Common myeloid progenitor, CD34-positive (primary cell): ENCODE data around the gene PLA2G4D.

Source experiments
- CTCF ChIA-PET: fragments of 350-600 bp; sonication (Branson Sonifier 250); formaldehyde crosslinking; loops from one replicate; lab custom pipeline; 2021; ENCODE audit warnings: antibody characterized with exemption; lab: Charles Lee
- POLR2A ChIA-PET: fragments of 350-600 bp; sonication (Branson Sonifier 250); formaldehyde crosslinking; loops from one replicate; lab custom pipeline; 2021; ENCODE audit warnings: antibody characterized with exemption; lab: Charles Lee
- DNase-seq, 3 donors: peaks; one replicate each; pipeline versions ENCODE4 v3.0.0 to v3.0.0-alpha.2; 2013
- H3K27ac ChIP-seq, 2 experiments: 1 replicate in 1 of 2; 2 replicates in 1 of 2; pipeline ENCODE4 v1.7.0; 2013; ENCODE audit warnings: inconsistent platforms in 2 of 2, low read length in 2 of 2, mild to moderate bottlenecking in 2 of 2, low read depth in 1 of 2, moderate library complexity in 1 of 2; ENCODE audit not compliant: severe bottlenecking in 2 of 2, insufficient read depth in 1 of 2, poor library complexity in 1 of 2
- H3K27me3 ChIP-seq, 5 experiments: replicated peaks in 2 of 5; 1 replicate in 3 of 5; 2 replicates in 2 of 5; pipeline versions ENCODE4 v1.6.1 to v1.7.0; 2013; ENCODE audit warnings: low read length in 4 of 5, mild to moderate bottlenecking in 2 of 5, moderate library complexity in 2 of 5, inconsistent platforms in 1 of 5; ENCODE audit not compliant: insufficient read depth in 5 of 5, control insufficient read depth in 4 of 5
- H3K36me3 ChIP-seq, 4 experiments: 1 replicate in 2 of 4; 2 replicates in 2 of 4; pipeline versions ENCODE4 v1.6.1 to v1.7.0; 2013; ENCODE audit warnings: low read length in 3 of 4, control low read depth in 1 of 4, mild to moderate bottlenecking in 1 of 4; ENCODE audit not compliant: control insufficient read depth in 4 of 4, insufficient read depth in 4 of 4
- H3K4me1 ChIP-seq, 4 experiments: 1 replicate in 3 of 4; 2 replicates in 1 of 4; pipeline versions ENCODE4 v1.6.1 to v1.7.1; 2013; ENCODE audit warnings: low read length in 3 of 4, mild to moderate bottlenecking in 3 of 4, control low read depth in 1 of 4, inconsistent platforms in 1 of 4, moderate library complexity in 1 of 4; ENCODE audit not compliant: control insufficient read depth in 4 of 4, insufficient read depth in 4 of 4; ENCODE audit errors: control extremely low read depth in 1 of 4
- H3K4me3 ChIP-seq, 7 experiments: 1 replicate in 4 of 7; 2 replicates in 3 of 7; pipeline versions ENCODE4 v1.5.1 to v1.7.0; 2013; ENCODE audit warnings: mild to moderate bottlenecking in 7 of 7, low read length in 6 of 7, moderate library complexity in 6 of 7, inconsistent platforms in 2 of 7, low read depth in 2 of 7, control low read depth in 1 of 7; ENCODE audit not compliant: insufficient read depth in 4 of 7, control insufficient read depth in 1 of 7; ENCODE audit errors: extremely low read depth in 1 of 7
- H3K9me3 ChIP-seq, 5 experiments: 1 replicate in 4 of 5; 2 replicates in 1 of 5; pipeline versions ENCODE4 v1.6.1 to v1.7.1; 2013; ENCODE audit warnings: low read length in 4 of 5, mild to moderate bottlenecking in 2 of 5, inconsistent platforms in 1 of 5, low read depth in 1 of 5, moderate library complexity in 1 of 5; ENCODE audit not compliant: control insufficient read depth in 4 of 5, insufficient read depth in 2 of 5; ENCODE audit errors: control extremely low read depth in 1 of 5
- WGBS: methylation state at CpG from one replicate; pipeline ENCODE4 v1.1.5; 2013; ENCODE audit not compliant: insufficient coverage; 5-methylcytosine and 5-hydroxymethylcytosine counted together

Gene PLA2G4D

DNA sequence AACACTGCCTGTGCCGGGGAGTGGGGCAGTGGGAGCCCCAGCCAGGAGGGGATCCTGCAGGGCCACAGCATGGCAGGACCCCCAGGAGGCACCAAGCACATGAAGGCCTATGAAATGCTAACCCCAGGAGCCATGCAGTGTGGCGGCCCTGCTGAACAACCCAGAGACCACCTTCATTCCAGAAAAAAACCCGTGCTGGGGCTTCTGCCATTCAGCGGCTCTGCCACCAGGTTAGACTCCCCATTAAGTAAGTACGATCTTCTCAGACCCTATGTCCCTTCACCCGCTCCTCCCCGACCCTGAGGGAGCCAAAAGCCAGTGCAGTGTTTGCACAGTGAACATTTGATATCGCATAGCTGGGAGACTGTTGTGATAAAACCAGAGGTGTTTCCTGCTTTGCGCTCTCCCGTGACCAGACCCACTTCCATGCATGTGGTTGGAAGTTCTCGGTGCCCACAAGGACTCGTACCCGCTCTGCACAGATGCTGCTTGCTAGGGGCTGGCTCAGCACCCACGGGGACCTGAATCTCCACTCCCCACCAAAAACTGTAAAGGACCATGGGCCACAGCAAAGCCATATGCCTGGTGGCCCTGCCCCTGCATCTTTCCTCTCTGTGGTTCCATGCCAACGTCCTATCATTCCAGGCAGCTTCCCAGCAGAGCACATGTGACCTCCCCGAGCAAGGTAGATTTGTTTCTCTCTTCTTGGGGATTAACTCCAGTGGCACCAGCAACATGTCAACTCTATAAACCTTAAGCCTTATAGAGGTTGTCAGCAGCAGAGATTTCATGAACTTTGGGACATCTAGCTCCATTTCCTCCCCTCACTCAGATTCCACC, 5.3 kb downstream of the PLA2G4D start:
- ChIA-PET POLR2A (no interaction called here), CTCF (interaction anchor here (1.5 to 14.2 kb wide), 2 partner anchors 16 to 21 kb away, joined by 5 to 190 read pairs; no protein-coding TSS in a partner anchor)
- no peak overlapping the region for H3K27ac ChIP-seq
- no peaks in the 10 kb centered on the region for H3K36me3 ChIP-seq
- WGBS = 26% methylated on average over 15 of the region's 16 CpGs
- H3K27me3 ChIP-seq = peaks cover 0 to 2% (median 0%) of the 10 kb centered on the region in 5 experiments
- no peaks in the 10 kb centered on the region for H3K9me3 ChIP-seq
- DNase-seq = peak in 2 of 3 donors; percentile 42 to 55
- H3K4me3 ChIP-seq = no peak overlapping the region
- peaks cover 0 to 17% (median 9%) of the 10 kb centered on the region in 4 experiments for H3K4me1 ChIP-seq

GRCh38 chr15:42087926-42088800, 6.2 kb downstream of the PLA2G4D start:
- Histone ChIP-seq H3K4me3 (no peak overlapping the region), H3K9me3 (no peaks in the 10 kb centered on the region), H3K27ac (no peak overlapping the region), H3K36me3 (no peaks in the 10 kb centered on the region), H3K27me3 (peaks cover 0 to 2% (median 0%) of the 10 kb centered on the region in 5 experiments), H3K4me1 (peaks cover 0 to 17% (median 9%) of the 10 kb centered on the region in 4 experiments)
- CTCF ChIA-PET = interaction anchor here (14.2 kb wide), 1 partner anchor 20 kb away, joined by 190 read pairs; no protein-coding TSS in a partner anchor
- no peak for DNase-seq
- POLR2A ChIA-PET = no interaction called here
- WGBS = 91% methylated on average over 11 of the region's 11 CpGs

DNA sequence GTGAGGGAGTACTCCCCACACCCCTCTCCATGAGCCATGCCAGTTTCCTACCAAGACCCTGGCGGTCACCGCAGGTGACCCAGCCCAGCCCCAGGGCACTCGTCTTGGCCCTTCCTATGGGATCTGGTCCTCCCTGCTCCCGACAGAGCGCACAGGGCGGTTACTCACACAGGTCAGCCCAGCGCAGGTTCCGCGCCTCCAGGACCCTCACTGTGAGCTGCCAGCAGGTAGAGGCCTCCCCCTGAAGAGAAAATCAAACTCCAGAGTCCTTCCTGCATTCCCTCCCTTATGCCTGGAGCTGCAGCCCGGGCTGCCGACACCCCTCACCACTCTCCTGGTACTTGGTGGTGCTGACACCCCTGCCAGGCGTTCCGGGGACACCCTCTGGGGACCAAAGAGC, 6.9 kb downstream of the PLA2G4D start:
- Histone ChIP-seq H3K4me1 (peaks cover 0 to 17% (median 9%) of the 10 kb centered on the region in 4 experiments), H3K27ac (no peak overlapping the region), H3K4me3 (no peak overlapping the region), H3K9me3 (no peaks in the 10 kb centered on the region), H3K27me3 (peaks cover 0 to 2% (median 0%) of the 10 kb centered on the region in 5 experiments), H3K36me3 (no peaks in the 10 kb centered on the region)
- whole genome bisulfite sequencing = 98% methylated on average over 13 of the region's 13 CpGs
- CTCF ChIA-PET = interaction anchor here (14.2 kb wide), 1 partner anchor 19 kb away, joined by 190 read pairs; no protein-coding TSS in a partner anchor
- POLR2A ChIA-PET = no interaction called here
- DNase-seq = no peak

- H3K9me3 ChIP-seq = no peaks in the 10 kb centered on the region
- H3K4me3 ChIP-seq = no peak overlapping the region
- H3K36me3 ChIP-seq = no peaks in the 10 kb centered on the region
- no peak overlapping the region for H3K27ac ChIP-seq
- ChIA-PET CTCF (interaction anchor here (0.7 to 14.2 kb wide), 7 partner anchors 17 to 52 kb away, joined by 3 to 190 read pairs (median 3); no protein-coding TSS in a partner anchor), POLR2A (no interaction called here)
- 95% methylated on average over 3 of the region's 3 CpGs for WGBS
- H3K4me1 ChIP-seq = peaks cover 0 to 17% (median 9%) of the 10 kb centered on the region in 4 experiments
- DNase-seq = no peak
- H3K27me3 ChIP-seq = peaks cover 0 to 2% (median 0%) of the 10 kb centered on the region in 5 experiments
Measured at GRCh38 chr15:42085721-42086120, 8.6 kb downstream of the PLA2G4D start.

- no peak for DNase-seq
- Histone ChIP-seq H3K4me3 (no peak overlapping the region), H3K4me1 (peaks cover 0 to 17% (median 9%) of the 10 kb centered on the region in 4 experiments), H3K27me3 (peaks cover 0 to 2% (median 0%) of the 10 kb centered on the region in 5 experiments), H3K9me3 (no peaks in the 10 kb centered on the region), H3K27ac (no peak overlapping the region), H3K36me3 (no peaks in the 10 kb centered on the region)
- WGBS = 60% methylated on average over 5 of the region's 5 CpGs
- ChIA-PET POLR2A (interaction anchor here (0.9 kb wide), 1 partner anchor 96 kb away, joined by 3 read pairs; no protein-coding TSS in a partner anchor), CTCF (interaction anchor here (1.7 to 14.2 kb wide), 6 partner anchors 17 to 95 kb away, joined by 3 to 190 read pairs (median 10); no protein-coding TSS in a partner anchor)
Measured at GRCh38 chr15:42085236-42085605, 9.1 kb downstream of the PLA2G4D start.

GRCh38 chr15:42084465-42085235, 9.7 kb downstream of the PLA2G4D start:
- H3K36me3 ChIP-seq = no peaks in the 10 kb centered on the region
- peaks cover 0 to 17% (median 9%) of the 10 kb centered on the region in 4 experiments for H3K4me1 ChIP-seq
- H3K9me3 ChIP-seq = no peaks in the 10 kb centered on the region
- DNase-seq = peak; percentile 12 to 70 (median 54)
- 26% methylated on average over 25 of the region's 29 CpGs for whole genome bisulfite sequencing
- H3K27me3 ChIP-seq = peaks cover 0 to 2% (median 0%) of the 10 kb centered on the region in 5 experiments
- POLR2A ChIA-PET = interaction anchor here (0.9 kb wide), 1 partner anchor 95 kb away, joined by 3 read pairs; no protein-coding TSS in a partner anchor
- no peak overlapping the region for H3K27ac ChIP-seq
- CTCF ChIA-PET = interaction anchor here (0.6 to 14.2 kb wide), 12 partner anchors 16 to 148 kb away, joined by 3 to 190 read pairs (median 6); no protein-coding TSS in a partner anchor
- H3K4me3 ChIP-seq = peak overlapping the region in 2 of 7 experiments; percentile 19 to 30
